ENCODE results near the gene GM2A.

GM2A gene

GRCh38 chr5:151252762-151253604, at the start of gene GM2A:
GM2A (plus strand) TSS chr5:151253185; CDS start chr5:151253217, 32 bp downstream.
- DNase-seq: peak; percentile 100

GRCh38 chr5:151204051-151204450, 48.9 kb upstream of the GM2A start:
- DNase-seq: no peak

- DNase-seq: no peak
These were observed 47.6 kb upstream of the GM2A start for GRCh38 chr5:151205411-151205810.

- no peak for DNase-seq
These were observed 44.5 kb upstream of the GM2A start for GRCh38 chr5:151208481-151208914.

GRCh38 chr5:151212406-151212798, 40.6 kb upstream of the GM2A start:
- DNase-seq: no peak

- DNase-seq: peak; percentile 35
These were observed 39.0 kb upstream of the GM2A start for GRCh38 chr5:151213803-151214613.

- no peak for DNase-seq
These were observed 38.1 kb upstream of the GM2A start for GRCh38 chr5:151214614-151215545.

GRCh38 chr5:151215546-151215880, 37.5 kb upstream of the GM2A start:
- no peak for DNase-seq

GRCh38 chr5:151216781-151217180, 36.2 kb upstream of the GM2A start:
- no peak for DNase-seq

- DNase-seq: no peak
These were observed 34.8 kb upstream of the GM2A start for GRCh38 chr5:151218177-151218576.

- DNase-seq: no peak
These were observed 33.8 kb upstream of the GM2A start for GRCh38 chr5:151219138-151219537.

GRCh38 chr5:151219789-151220188, 33.2 kb upstream of the GM2A start:
- DNase-seq: no peak

GRCh38 chr5:151221574-151221973, 31.4 kb upstream of the GM2A start:
- peak; percentile 34 for DNase-seq

- DNase-seq: no peak
These were observed 30.8 kb upstream of the GM2A start for GRCh38 chr5:151222054-151222789.

GRCh38 chr5:151222790-151223446, 30.1 kb upstream of the GM2A start:
- DNase-seq: no peak

- DNase-seq: peak; percentile 67
These were observed 29.3 kb upstream of the GM2A start, which contains the start of gene CCDC69 for GRCh38 chr5:151223447-151224264. CCDC69 (minus strand) TSS chr5:151224092; CDS start chr5:151223970, 122 bp downstream.

GRCh38 chr5:151224372-151224771, 28.6 kb upstream of the GM2A start:
- DNase-seq: no peak

GRCh38 chr5:151225071-151225470, 27.9 kb upstream of the GM2A start:
- DNase-seq: no peak

- no peak for DNase-seq
These were observed 27.5 kb upstream of the GM2A start for GRCh38 chr5:151225475-151225874.

- no peak for DNase-seq
These were observed 25.0 kb upstream of the GM2A start for GRCh38 chr5:151227918-151228447.
